ENCODE data around the gene GALNT6. TPM values are rescaled to one million over a fixed set of nuclear protein-coding genes. Genes with fewer than 3 reads are reported as not detected.
A peak's percentile ranks its signal among the peaks of the same experiment; 100 is the strongest.

GALNT6 gene
- total and polyA plus RNA-seq, 2 donors (not counting 1 experiment from before 2014, with no cell fraction given), result 25.2 to 115 TPM

DNA sequence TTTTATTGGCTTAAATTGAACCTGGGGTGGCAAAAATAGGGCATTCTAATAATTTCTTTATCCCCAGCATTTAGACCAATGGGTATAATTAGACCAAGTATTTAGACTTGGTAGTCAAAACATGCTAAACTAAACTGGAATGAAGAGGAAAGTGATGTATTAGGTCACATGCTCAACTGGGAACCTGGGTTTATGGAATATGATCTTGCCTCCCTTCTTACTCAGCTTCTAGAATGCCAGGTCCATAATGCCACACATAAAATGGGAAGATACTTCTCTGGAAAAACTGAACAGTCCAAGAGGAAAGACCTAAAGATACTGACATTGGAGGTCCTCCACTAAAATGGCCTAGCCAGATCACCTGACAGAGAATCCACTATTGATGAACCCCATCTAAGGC lies 61.0 kb downstream of the GALNT6 start:
- peak in 1 of 2 donors; percentile 10 for DNase-seq (ENCODE audit: low read depth in 2 of 2)
- no peaks in the 10 kb centered on the region for H3K79me2 ChIP-seq (ENCODE audit: control insufficient read depth, insufficient read depth, low read length)
- H3K27me3 ChIP-seq (ENCODE audit: control insufficient read depth, insufficient read depth, low read length), result no peaks in the 10 kb centered on the region
- H3K4me3 ChIP-seq (replicated peaks in 1 of 4; ENCODE audit: control extremely low read depth in 1 of 4, insufficient read depth in 1 of 4, low read depth in 3 of 4, low read length in 4 of 4), result no peak overlapping the region
- H3K9ac ChIP-seq (ENCODE audit: insufficient read depth, low read length), result no peak overlapping the region
- H2AFZ ChIP-seq (ENCODE audit: low read length), result no peak overlapping the region
- H3K36me3 ChIP-seq (ENCODE audit: control insufficient read depth, insufficient read depth, low read length), result no peaks in the 10 kb centered on the region
- no peaks in the 10 kb centered on the region for H3K4me1 ChIP-seq (ENCODE audit: control insufficient read depth, extremely low read depth, insufficient read depth, low read length)
- H3K9me3 ChIP-seq (ENCODE audit: control insufficient read depth, insufficient read depth, low read depth, low read length), result no peaks in the 10 kb centered on the region
- H3K4me2 ChIP-seq (ENCODE audit: extremely low read depth, insufficient read depth, low read length), result no peak overlapping the region
- H3K27ac ChIP-seq (ENCODE audit: insufficient read depth, low read length), result no peak overlapping the region
- TF ChIP-seq EZH2 (IDR thresholded peaks at IDR 0.05; ENCODE audit: low read length, missing control alignments), result no peak
- TF ChIP-seq, protein P1, sequence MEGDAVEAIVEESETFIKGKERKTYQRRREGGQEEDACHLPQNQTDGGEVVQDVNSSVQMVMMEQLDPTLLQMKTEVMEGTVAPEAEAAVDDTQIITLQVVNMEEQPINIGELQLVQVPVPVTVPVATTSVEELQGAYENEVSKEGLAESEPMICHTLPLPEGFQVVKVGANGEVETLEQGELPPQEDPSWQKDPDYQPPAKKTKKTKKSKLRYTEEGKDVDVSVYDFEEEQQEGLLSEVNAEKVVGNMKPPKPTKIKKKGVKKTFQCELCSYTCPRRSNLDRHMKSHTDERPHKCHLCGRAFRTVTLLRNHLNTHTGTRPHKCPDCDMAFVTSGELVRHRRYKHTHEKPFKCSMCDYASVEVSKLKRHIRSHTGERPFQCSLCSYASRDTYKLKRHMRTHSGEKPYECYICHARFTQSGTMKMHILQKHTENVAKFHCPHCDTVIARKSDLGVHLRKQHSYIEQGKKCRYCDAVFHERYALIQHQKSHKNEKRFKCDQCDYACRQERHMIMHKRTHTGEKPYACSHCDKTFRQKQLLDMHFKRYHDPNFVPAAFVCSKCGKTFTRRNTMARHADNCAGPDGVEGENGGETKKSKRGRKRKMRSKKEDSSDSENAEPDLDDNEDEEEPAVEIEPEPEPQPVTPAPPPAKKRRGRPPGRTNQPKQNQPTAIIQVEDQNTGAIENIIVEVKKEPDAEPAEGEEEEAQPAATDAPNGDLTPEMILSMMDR (conservative IDR thresholded peaks at IDR 0.05 in 1 of 2, IDR thresholded peaks at IDR 0.05 in 1 of 2; ENCODE audit: low read depth in 1 of 2, low read length in 2 of 2), result no peak
- H4K20me1 ChIP-seq (ENCODE audit: control insufficient read depth, extremely low read depth, insufficient read depth, low read length), result no peaks in the 10 kb centered on the region

DNA sequence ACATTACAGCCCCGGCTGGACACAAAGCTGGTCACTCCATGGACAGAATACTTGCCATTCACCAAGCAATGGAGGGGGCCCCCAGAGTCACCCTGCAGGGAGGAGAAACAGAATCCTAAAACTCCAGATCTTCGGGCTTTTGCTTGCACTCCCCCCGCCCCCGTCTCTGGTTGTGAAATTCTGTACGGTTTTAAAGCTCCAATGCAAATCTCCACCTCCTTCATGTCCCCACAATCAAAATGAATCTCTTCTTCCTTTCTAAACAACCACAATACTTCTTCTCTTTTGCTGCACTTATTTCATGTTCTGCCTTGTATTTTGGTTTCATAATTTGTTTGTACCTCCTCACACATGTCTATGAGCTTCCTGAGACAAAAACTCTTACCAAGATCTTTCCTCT lies 61.5 kb downstream of the GALNT6 start:
- no peak overlapping the region for H3K4me3 ChIP-seq (replicated peaks in 1 of 4; ENCODE audit: control extremely low read depth in 1 of 4, insufficient read depth in 1 of 4, low read depth in 3 of 4, low read length in 4 of 4)
- H3K27me3 ChIP-seq (ENCODE audit: control insufficient read depth, insufficient read depth, low read length), result no peaks in the 10 kb centered on the region
- no peak overlapping the region for H3K27ac ChIP-seq (ENCODE audit: insufficient read depth, low read length)
- H3K9ac ChIP-seq (ENCODE audit: insufficient read depth, low read length), result no peak overlapping the region
- TF ChIP-seq, protein P1 (conservative IDR thresholded peaks at IDR 0.05 in 1 of 2, IDR thresholded peaks at IDR 0.05 in 1 of 2; ENCODE audit: low read depth in 1 of 2, low read length in 2 of 2), result no peak
- TF ChIP-seq EZH2 (IDR thresholded peaks at IDR 0.05; ENCODE audit: low read length, missing control alignments), result no peak
- H3K79me2 ChIP-seq (ENCODE audit: control insufficient read depth, insufficient read depth, low read length), result no peaks in the 10 kb centered on the region
- DNase-seq (ENCODE audit: low read depth in 2 of 2), result no peak
- no peak overlapping the region for H2AFZ ChIP-seq (ENCODE audit: low read length)
- H3K9me3 ChIP-seq (ENCODE audit: control insufficient read depth, insufficient read depth, low read depth, low read length), result no peaks in the 10 kb centered on the region
- no peaks in the 10 kb centered on the region for H4K20me1 ChIP-seq (ENCODE audit: control insufficient read depth, extremely low read depth, insufficient read depth, low read length)
- H3K36me3 ChIP-seq (ENCODE audit: control insufficient read depth, insufficient read depth, low read length), result no peaks in the 10 kb centered on the region
- no peak overlapping the region for H3K4me2 ChIP-seq (ENCODE audit: extremely low read depth, insufficient read depth, low read length)
- H3K4me1 ChIP-seq (ENCODE audit: control insufficient read depth, extremely low read depth, insufficient read depth, low read length), result no peaks in the 10 kb centered on the region

DNA sequence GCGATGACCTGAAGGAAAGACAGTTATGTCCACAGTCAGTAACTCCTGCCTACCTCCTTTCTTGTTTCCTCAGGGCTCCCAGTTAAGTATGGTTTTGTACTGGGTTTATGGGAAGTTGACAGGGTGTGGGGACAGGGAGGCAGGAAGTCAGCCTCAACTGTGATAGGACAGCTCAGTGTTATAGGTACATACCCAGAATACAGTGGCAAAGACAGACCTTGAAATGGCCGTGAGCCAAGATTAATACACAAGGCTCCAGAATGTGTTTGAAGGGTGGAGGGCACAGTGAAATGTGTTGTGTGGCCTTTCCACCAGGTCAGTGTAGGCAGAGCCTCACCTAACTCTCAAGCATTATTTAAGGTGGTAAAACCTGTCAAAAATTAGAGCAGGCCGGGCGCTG lies 62.6 kb downstream of the GALNT6 start:
- no peaks in the 10 kb centered on the region for H3K79me2 ChIP-seq (ENCODE audit: control insufficient read depth, insufficient read depth, low read length)
- DNase-seq (ENCODE audit: low read depth in 2 of 2), result no peak
- no peaks in the 10 kb centered on the region for H3K4me1 ChIP-seq (ENCODE audit: control insufficient read depth, extremely low read depth, insufficient read depth, low read length)
- no peak overlapping the region for H3K9ac ChIP-seq (ENCODE audit: insufficient read depth, low read length)
- no peaks in the 10 kb centered on the region for H3K36me3 ChIP-seq (ENCODE audit: control insufficient read depth, insufficient read depth, low read length)
- no peak overlapping the region for H3K4me2 ChIP-seq (ENCODE audit: extremely low read depth, insufficient read depth, low read length)
- no peak overlapping the region for H2AFZ ChIP-seq (ENCODE audit: low read length)
- no peaks in the 10 kb centered on the region for H3K9me3 ChIP-seq (ENCODE audit: control insufficient read depth, insufficient read depth, low read depth, low read length)
- H4K20me1 ChIP-seq (ENCODE audit: control insufficient read depth, extremely low read depth, insufficient read depth, low read length), result no peaks in the 10 kb centered on the region
- H3K4me3 ChIP-seq (replicated peaks in 1 of 4; ENCODE audit: control extremely low read depth in 1 of 4, insufficient read depth in 1 of 4, low read depth in 3 of 4, low read length in 4 of 4), result no peak overlapping the region
- TF ChIP-seq, protein P1 (conservative IDR thresholded peaks at IDR 0.05 in 1 of 2, IDR thresholded peaks at IDR 0.05 in 1 of 2; ENCODE audit: low read depth in 1 of 2, low read length in 2 of 2), result no peak
- no peak overlapping the region for H3K27ac ChIP-seq (ENCODE audit: insufficient read depth, low read length)
- no peaks in the 10 kb centered on the region for H3K27me3 ChIP-seq (ENCODE audit: control insufficient read depth, insufficient read depth, low read length)
